Lung (tissue), 12 donors: ENCODE data around the gene STRN4. TPM values are rescaled to one million over a fixed set of nuclear protein-coding genes. Genes with fewer than 3 reads are reported as not detected.

Source experiments
- ATAC-seq: fragments of 200-7000 bp; cut with Tn5 transposase; one replicate; pipeline ENCODE4 v1.9.1; 2020; ENCODE audit warnings: moderate number of reproducible peaks; ENCODE audit not compliant: insufficient read depth, low FRiP score
- DNase-seq, 3 donors: peaks; one replicate each; pipeline ENCODE4 v3.0.0-alpha.2; 2013 to 2017
- H3K27ac ChIP-seq, 2 donors: one replicate each; pipeline ENCODE4 v1.5.1; 2013; ENCODE audit warnings: mild to moderate bottlenecking in 2 of 2, moderate library complexity in 2 of 2, control low read depth in 1 of 2, inconsistent platforms in 1 of 2, low read depth in 1 of 2, low read length in 1 of 2
- H3K27me3 ChIP-seq, 3 donors: one replicate each; pipeline ENCODE4 v1.5.1; 2013; ENCODE audit warnings: low read length in 2 of 3; ENCODE audit not compliant: control insufficient read depth in 3 of 3, insufficient read depth in 3 of 3
- H3K36me3 ChIP-seq, 4 donors: one replicate each; pipeline ENCODE4 v1.5.1; 2013; ENCODE audit warnings: low read length in 4 of 4, mild to moderate bottlenecking in 1 of 4, moderate library complexity in 1 of 4; ENCODE audit not compliant: control insufficient read depth in 4 of 4, insufficient read depth in 4 of 4
- H3K4me1 ChIP-seq, 5 donors: one replicate each; pipeline ENCODE4 v1.5.1; 2013; ENCODE audit warnings: low read length in 5 of 5, mild to moderate bottlenecking in 2 of 5, moderate library complexity in 1 of 5; ENCODE audit not compliant: control insufficient read depth in 5 of 5, insufficient read depth in 5 of 5
- H3K4me3 ChIP-seq: one replicate; pipeline ENCODE4 v1.5.1; 2013; ENCODE audit warnings: mild to moderate bottlenecking, control low read depth, moderate library complexity
- H3K9ac ChIP-seq, 2 donors: one replicate each; pipeline ENCODE4 v1.5.1; 2013; ENCODE audit warnings: low read length in 2 of 2, control low read depth in 1 of 2; ENCODE audit not compliant: insufficient read depth in 1 of 2
- H3K9me3 ChIP-seq, 4 donors: one replicate each; pipeline ENCODE4 v1.5.1; 2013; ENCODE audit warnings: low read length in 3 of 4, mild to moderate bottlenecking in 1 of 4, moderate library complexity in 1 of 4; ENCODE audit not compliant: control insufficient read depth in 4 of 4, insufficient read depth in 3 of 4
- CTCF ChIP-seq: IDR thresholded peaks from 2 replicates; pipeline ENCODE4 v1.5.1; 2012; ENCODE audit warnings: mild to moderate bottlenecking; ENCODE audit errors: control extremely low read depth, extremely low read depth
- WGBS, 2 donors: extraction: QIAGEN DNeasy Blood & Tissue Kit; methylation state at CpG; one replicate each; pipeline ENCODE4 v1.1.7; 2013; 5-methylcytosine and 5-hydroxymethylcytosine counted together
- polyA plus RNA-seq, 2 donors: library from polyadenylated mRNA; stranded (reverse); fragments of 200-250 nt; gene quantifications; one replicate each; pipeline ENCODE4 v1.2.1, GENCODE V29; 2013
- total RNA-seq, 2 donors: library from RNA; depleted of rRNA in 1 of 2; stranded (reverse); fragments of >200 nt in 1 of 2; gene quantifications; one replicate each; pipeline ENCODE4 v1.2.1, GENCODE V29; 2014 to 2021
- donor health status: control.
- donor health status: control.
- donor health status: Bipolar disorder and iron deficiency.
- donor health status: healthy.
- donor health status: DM: yes; HTN: yes; CAD: no.

STRN4 gene
- total and polyA plus RNA-seq, 4 donors, result 71.6 to 86.8 (median 79.2) TPM

- Histone ChIP-seq H3K9ac (no peak overlapping the region), H3K36me3 (peaks cover 5 to 15% (median 6%) of the 10 kb centered on the region in 4 donors), H3K27me3 (no peaks in the 10 kb centered on the region), H3K4me1 (peaks cover 0 to 6% (median 0%) of the 10 kb centered on the region in 5 donors), H3K4me3 (no peak overlapping the region), H3K9me3 (no peaks in the 10 kb centered on the region), H3K27ac (no peak overlapping the region)
- ATAC-seq (no peak), DNase-seq (no peak)
- WGBS, 2 donors, result 56 to 74% methylated on average over 6 of the region's 6 CpGs
- no peak for TF ChIP-seq CTCF
Observed at GRCh38 chr19:46759206-46759605, 13.0 kb upstream of the STRN4 start.

GRCh38 chr19:46756544-46756888 lies 10.3 kb upstream of the STRN4 start:
- Histone ChIP-seq H3K4me3 (no peak overlapping the region), H3K4me1 (peaks cover 0 to 6% (median 0%) of the 10 kb centered on the region in 5 donors), H3K36me3 (peaks cover 5 to 18% (median 11%) of the 10 kb centered on the region in 4 donors), H3K27me3 (no peaks in the 10 kb centered on the region), H3K27ac (no peak overlapping the region), H3K9ac (no peak overlapping the region), H3K9me3 (no peaks in the 10 kb centered on the region)
- DNase-seq (no peak), ATAC-seq (no peak)
- no peak for TF ChIP-seq CTCF
- WGBS, 2 donors, result 72 to 75% methylated on average over 26 to 30 of the region's 30 CpGs

GRCh38 chr19:46755853-46756543 lies 9.7 kb upstream of the STRN4 start:
- Histone ChIP-seq H3K27me3 (no peaks in the 10 kb centered on the region), H3K9ac (no peak overlapping the region), H3K27ac (no peak overlapping the region), H3K9me3 (no peaks in the 10 kb centered on the region), H3K4me3 (no peak overlapping the region), H3K4me1 (peaks cover 0 to 6% (median 0%) of the 10 kb centered on the region in 5 donors), H3K36me3 (peaks cover 5 to 18% (median 11%) of the 10 kb centered on the region in 4 donors)
- WGBS, 2 donors, result 95% methylated on average over 85 to 86 of the region's 86 CpGs
- no peak for TF ChIP-seq CTCF
- no peak for DNase-seq
- no peak for ATAC-seq
